ENCODE data around the gene C22orf39.

Gene C22orf39

GRCh38 chr22:19429950-19430889 is 17.3 kb downstream of the C22orf39 start:
- DNase-seq (ENCODE audit: low read depth), result no peak

DNA sequence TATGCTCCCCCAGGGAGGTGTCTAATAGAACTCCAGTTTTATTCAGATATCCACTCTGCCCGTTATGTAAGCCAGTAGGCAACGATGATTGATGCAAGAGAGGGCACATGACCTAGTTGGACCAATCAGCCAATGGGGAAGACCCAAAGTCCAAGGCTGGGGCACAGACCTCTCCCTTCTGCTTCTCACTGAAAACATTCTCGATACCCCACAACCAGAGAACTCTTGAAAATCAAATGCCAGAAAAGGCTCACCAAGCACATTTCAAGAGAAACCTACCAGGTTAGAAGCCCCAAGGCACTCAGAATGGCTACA is 23.4 kb downstream of the C22orf39 start:
- no peak for DNase-seq (ENCODE audit: low read depth)

GRCh38 chr22:19422440-19423301 is 24.8 kb downstream of the C22orf39 start:
- DNase-seq (ENCODE audit: low read depth), result no peak

DNA sequence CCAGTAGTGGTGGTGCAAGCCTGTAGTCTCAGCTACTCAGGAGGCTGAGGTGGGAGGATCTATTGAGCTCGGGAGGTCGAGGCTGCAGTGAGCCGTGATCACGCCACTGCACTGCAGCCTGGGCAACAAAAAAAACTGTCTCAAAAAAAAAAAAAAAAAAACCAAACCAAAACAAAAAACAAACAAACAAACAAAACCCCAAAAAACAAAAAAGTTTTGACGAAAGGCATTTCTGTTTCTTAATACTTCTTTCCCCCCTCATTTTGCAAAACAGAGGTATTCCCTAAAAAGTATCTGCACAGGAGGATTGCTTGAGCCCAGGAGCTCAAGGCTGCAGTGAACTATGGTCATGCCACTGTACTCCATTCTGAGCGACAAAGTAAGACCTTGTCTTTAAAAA is 27.2 kb downstream of the C22orf39 start:
- DNase-seq (ENCODE audit: low read depth), result no peak

DNA sequence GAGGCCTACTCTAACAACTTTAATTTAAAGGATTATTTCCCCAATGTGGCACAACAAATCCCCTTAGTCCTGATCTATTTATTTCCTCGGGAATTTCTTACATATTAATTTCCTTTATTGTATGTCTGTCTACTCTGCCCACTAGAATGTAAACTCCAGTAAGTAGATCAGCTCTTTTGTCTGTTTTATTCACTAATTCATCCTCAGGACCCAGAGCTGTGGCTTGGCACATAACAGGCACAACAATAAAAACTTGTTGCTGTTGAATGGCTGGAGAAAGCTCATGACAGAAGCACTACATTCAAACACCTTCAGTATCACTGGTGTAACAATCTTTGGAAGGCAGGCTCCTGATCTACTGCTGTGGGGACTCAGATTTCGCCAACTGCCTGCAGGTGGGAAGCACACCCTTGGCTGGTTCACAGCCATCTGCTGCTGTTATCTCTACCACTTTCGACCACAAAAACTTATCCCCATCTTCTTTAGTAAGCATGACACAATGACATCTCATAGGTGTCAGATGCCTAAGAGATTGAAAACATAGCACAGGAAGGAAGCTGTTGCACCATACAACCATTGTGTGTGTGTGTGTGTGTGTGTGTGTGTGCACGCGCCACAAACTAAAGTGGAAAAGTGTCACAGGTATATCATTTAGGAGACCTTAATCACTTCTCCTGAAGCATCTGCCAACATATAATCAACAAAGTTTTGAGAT is 27.9 kb downstream of the C22orf39 start:
- DNase-seq (ENCODE audit: low read depth), result peak; percentile 15

- no peak for DNase-seq (ENCODE audit: low read depth)
Observed at GRCh38 chr22:19419086-19419463, 28.4 kb downstream of the C22orf39 start.

- no peak for DNase-seq (ENCODE audit: low read depth)
Observed at GRCh38 chr22:19412923-19413322, 34.6 kb downstream of the C22orf39 start.

GRCh38 chr22:19412478-19412877 is 35.0 kb downstream of the C22orf39 start:
- DNase-seq (ENCODE audit: low read depth), result no peak

GRCh38 chr22:19411690-19412045 is 35.8 kb downstream of the C22orf39 start:
- DNase-seq (ENCODE audit: low read depth), result no peak

- DNase-seq (ENCODE audit: low read depth), result no peak
Observed at GRCh38 chr22:19410941-19411689, 36.4 kb downstream of the C22orf39 start.

GRCh38 chr22:19407649-19408606 is 39.6 kb downstream of the C22orf39 start:
- no peak for DNase-seq (ENCODE audit: low read depth)

DNA sequence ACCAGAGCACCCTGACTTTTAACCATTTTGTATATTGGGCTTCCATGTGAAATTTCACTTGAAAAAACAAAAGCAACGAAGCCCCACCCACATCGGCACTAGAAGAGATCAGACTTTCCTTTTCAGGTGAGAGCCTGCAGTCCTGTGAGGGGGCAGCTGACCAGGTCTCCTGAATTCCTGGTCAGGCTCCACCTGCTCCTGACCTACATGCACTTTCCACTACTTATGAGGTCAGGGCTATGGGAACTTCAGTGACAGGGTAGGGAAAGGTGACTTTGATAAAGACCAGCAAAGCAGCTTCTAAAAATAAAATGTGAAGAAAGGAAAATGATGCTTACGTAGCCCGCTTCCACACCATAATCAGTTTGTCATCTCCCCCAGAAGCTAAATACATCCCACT is 40.7 kb downstream of the C22orf39 start:
- DNase-seq (ENCODE audit: low read depth), result no peak

- no peak for DNase-seq (ENCODE audit: low read depth)
Observed at GRCh38 chr22:19406281-19406811, 41.2 kb downstream of the C22orf39 start.

GRCh38 chr22:19405652-19406051 is 41.9 kb downstream of the C22orf39 start:
- DNase-seq (ENCODE audit: low read depth), result no peak

DNA sequence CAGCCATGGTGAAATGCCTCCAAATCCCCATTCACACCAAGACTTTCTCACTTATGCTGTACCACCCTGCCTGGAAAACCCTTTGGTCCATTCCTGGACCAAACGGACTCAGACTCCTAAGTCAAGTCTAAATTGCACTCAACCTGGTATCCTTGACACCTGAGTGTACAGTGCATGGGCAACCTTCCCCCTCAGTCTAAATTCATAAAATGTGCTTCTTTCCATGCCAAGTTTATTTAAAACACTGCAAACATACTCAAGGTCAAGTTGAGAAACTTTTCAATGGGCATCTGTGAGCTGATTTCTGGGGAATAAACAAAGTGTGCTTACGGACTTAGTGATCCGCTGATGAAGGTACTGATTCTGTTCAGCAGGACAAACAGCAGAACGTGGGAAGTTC is 42.4 kb downstream of the C22orf39 start:
- DNase-seq (ENCODE audit: low read depth), result no peak

DNA sequence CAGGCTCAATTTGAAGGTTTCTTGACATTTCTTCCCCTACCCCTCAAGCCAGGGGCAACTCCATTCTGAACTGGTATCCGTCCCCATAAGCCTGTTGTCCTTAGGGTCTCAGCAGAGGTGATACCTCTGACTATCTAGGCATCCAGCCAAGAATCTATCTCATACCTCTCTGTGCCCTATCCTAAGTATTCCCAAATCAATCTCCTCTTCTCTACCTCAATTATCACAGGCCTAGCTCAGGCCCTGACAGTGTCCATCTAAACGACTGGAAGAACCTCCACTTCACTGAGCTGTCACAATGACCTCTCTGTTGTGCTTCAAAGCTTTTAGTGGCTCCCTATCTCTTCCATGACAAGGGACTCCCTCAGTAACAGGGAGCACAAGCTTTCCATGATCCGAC is 42.8 kb downstream of the C22orf39 start:
- DNase-seq (ENCODE audit: low read depth), result no peak

DNA sequence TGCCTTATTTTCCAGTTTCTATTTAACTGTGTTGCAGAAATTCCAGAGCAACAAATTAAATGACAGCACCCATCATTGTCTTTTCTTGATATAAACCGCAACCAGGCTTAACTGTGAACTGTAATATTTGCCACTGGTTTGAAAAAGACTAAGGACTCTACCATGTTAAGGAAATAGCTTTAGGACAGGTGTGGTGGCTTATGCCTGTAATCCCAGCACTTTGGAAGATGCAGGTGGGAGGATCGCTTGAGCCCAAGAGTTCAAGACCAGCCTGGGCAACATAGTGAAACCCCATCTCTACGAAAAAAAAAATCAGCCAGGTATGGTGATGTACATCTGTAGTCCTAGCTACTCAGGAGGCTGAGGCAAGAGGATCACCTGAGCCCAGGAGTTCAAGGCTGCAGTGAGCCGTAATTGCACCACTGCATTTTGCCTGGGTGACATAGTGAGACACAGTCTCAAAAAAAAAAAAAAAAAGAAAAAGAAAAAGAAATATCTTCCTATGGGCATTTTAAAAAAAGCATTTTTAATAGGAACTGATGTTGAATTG is 44.8 kb downstream of the C22orf39 start:
- DNase-seq (ENCODE audit: low read depth), result no peak

DNA sequence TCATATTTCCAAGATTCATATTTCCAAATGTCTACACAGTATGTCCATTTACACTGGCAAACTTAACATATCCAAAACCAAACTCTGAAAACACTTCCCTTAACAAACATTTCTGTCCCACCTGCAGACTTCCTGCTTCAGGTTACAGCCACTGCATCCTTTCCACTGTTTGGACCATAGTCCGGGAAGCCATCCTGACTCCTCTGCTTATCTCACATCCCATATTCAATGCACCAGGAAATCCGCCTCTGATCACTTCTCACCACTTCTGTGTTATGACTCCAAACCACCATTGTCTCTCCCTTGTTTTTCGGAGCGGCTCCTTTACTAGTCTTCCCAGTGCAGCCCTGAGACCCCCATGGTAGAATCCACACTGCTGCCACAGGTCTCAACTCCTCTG is 46.0 kb downstream of the C22orf39 start:
- DNase-seq (ENCODE audit: low read depth), result no peak

DNA sequence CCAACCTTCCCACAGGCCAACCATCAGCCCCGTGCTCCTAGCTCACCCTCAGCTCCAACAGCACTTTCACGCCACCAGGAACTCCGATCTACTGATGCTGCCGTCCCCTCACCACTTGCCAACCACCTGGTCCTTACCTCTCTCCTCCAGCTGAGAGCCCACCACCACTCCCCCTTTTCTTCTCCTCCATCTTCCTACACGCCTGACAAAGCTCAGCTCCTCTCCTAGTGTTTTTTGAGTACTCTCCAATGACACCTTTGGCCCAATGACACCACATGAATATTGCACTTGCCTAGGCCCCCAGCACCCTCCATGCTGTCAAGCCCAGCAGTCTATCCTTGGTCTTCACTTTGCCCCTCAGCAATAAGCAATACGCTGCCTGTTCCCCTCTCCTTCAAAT is 46.6 kb downstream of the C22orf39 start:
- DNase-seq (ENCODE audit: low read depth), result no peak

- no peak for DNase-seq (ENCODE audit: low read depth)
Observed at GRCh38 chr22:19398652-19399051, 48.9 kb downstream of the C22orf39 start.

All from stimulated activated CD8-positive, alpha-beta memory T cell treated with anti-CD3 and anti-CD28 coated beads, Interleukin-12 subunit alpha, Interleukin-12 subunit beta, amount 100 ng/mL, for 1 hour (primary cell).